Ishikawa (cell line): ENCODE results near the gene ARHGEF10L.

ENCODE experiments used
- CEBPB ChIP-seq: IDR thresholded peaks from 2 replicates; pipeline ENCODE4 v1.6.1; 2012
- CREB1 ChIP-seq: IDR thresholded peaks from 2 replicates; pipeline ENCODE4 v1.6.1; 2012; ENCODE audit warnings: low read depth
- EGR1 ChIP-seq: IDR thresholded peaks from 2 replicates; pipeline ENCODE4 v1.6.1; 2012
- EP300 ChIP-seq: IDR thresholded peaks from 2 replicates; pipeline ENCODE4 v1.6.1; 2012; ENCODE audit warnings: borderline replicate concordance
- FOXM1 ChIP-seq: IDR thresholded peaks from 2 replicates; pipeline ENCODE4 v1.6.1; 2012; ENCODE audit warnings: low read depth, borderline replicate concordance
- MAX ChIP-seq: IDR thresholded peaks from 2 replicates; pipeline ENCODE4 v1.6.1; 2012
- NFIC ChIP-seq: IDR thresholded peaks from 2 replicates; pipeline ENCODE4 v1.6.1; 2012
- RAD21 ChIP-seq: IDR thresholded peaks from 2 replicates; pipeline ENCODE4 v1.6.1; 2012; ENCODE audit warnings: low read depth
- TAF1 ChIP-seq: IDR thresholded peaks from 2 replicates; pipeline ENCODE4 v1.6.1; 2012; ENCODE audit warnings: low read depth, mild to moderate bottlenecking
- TCF12 ChIP-seq: IDR thresholded peaks from 2 replicates; pipeline ENCODE4 v1.6.1; 2012; ENCODE audit warnings: low read depth
- TEAD4 ChIP-seq: IDR thresholded peaks from 2 replicates; pipeline ENCODE4 v1.6.1; 2012
- YY1 ChIP-seq: IDR thresholded peaks from 2 replicates; pipeline ENCODE4 v1.6.1; 2012; ENCODE audit warnings: low read depth
- ZBTB7A ChIP-seq: IDR thresholded peaks from 2 replicates; pipeline ENCODE4 v1.6.1; 2012; ENCODE audit warnings: low read depth
- TF ChIP-seq, protein P1 (sequence below): IDR thresholded peaks from 2 replicates; pipeline ENCODE4 v1.6.1; 2012; ENCODE audit warnings: low read depth, mild to moderate bottlenecking
- TF ChIP-seq, protein P2 (sequence below): IDR thresholded peaks from 2 replicates; pipeline ENCODE4 v1.6.1; 2012

Gene ARHGEF10L

DNA sequence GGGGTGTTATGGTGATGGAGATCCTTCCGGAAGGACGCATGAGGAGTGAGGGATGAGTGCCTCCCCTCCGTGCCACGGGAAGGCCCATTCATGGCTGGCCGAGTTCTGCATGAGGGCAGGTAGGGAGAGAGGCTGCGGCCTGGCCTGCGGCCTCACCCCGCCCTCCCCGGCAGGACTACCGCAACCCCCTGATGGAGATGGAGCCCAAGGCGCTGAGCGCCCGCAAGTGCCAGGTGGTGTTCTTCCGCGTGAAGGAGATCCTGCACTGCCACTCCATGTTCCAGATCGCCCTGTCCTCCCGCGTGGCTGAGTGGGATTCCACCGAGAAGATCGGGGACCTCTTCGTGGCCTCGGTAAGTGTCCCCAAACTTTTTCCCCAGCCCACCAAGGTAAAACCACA is 83.3 kb downstream of the ARHGEF10L start:
- no peak for TF ChIP-seq EGR1
- TF ChIP-seq, protein P1, sequence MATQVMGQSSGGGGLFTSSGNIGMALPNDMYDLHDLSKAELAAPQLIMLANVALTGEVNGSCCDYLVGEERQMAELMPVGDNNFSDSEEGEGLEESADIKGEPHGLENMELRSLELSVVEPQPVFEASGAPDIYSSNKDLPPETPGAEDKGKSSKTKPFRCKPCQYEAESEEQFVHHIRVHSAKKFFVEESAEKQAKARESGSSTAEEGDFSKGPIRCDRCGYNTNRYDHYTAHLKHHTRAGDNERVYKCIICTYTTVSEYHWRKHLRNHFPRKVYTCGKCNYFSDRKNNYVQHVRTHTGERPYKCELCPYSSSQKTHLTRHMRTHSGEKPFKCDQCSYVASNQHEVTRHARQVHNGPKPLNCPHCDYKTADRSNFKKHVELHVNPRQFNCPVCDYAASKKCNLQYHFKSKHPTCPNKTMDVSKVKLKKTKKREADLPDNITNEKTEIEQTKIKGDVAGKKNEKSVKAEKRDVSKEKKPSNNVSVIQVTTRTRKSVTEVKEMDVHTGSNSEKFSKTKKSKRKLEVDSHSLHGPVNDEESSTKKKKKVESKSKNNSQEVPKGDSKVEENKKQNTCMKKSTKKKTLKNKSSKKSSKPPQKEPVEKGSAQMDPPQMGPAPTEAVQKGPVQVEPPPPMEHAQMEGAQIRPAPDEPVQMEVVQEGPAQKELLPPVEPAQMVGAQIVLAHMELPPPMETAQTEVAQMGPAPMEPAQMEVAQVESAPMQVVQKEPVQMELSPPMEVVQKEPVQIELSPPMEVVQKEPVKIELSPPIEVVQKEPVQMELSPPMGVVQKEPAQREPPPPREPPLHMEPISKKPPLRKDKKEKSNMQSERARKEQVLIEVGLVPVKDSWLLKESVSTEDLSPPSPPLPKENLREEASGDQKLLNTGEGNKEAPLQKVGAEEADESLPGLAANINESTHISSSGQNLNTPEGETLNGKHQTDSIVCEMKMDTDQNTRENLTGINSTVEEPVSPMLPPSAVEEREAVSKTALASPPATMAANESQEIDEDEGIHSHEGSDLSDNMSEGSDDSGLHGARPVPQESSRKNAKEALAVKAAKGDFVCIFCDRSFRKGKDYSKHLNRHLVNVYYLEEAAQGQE: no peak
- no peak for TF ChIP-seq EP300
- no peak for TF ChIP-seq CREB1
- TF ChIP-seq TAF1: no peak
- TF ChIP-seq NFIC: no peak
- TF ChIP-seq TCF12: no peak
- no peak for TF ChIP-seq RAD21
- no peak for TF ChIP-seq CEBPB
- TF ChIP-seq ZBTB7A: no peak
- TF ChIP-seq FOXM1: no peak
- TF ChIP-seq MAX: no peak

GRCh38 chr1:17624611-17625233 is 85.2 kb downstream of the ARHGEF10L start:
- TF ChIP-seq NFIC (peak; percentile 89), TAF1 (no peak), MAX (peak; percentile 46)

- TF ChIP-seq CEBPB (no peak), ZBTB7A (no peak), FOXM1 (no peak), TCF12 (no peak), TAF1 (no peak), MAX (no peak)
- TF ChIP-seq, protein P2, sequence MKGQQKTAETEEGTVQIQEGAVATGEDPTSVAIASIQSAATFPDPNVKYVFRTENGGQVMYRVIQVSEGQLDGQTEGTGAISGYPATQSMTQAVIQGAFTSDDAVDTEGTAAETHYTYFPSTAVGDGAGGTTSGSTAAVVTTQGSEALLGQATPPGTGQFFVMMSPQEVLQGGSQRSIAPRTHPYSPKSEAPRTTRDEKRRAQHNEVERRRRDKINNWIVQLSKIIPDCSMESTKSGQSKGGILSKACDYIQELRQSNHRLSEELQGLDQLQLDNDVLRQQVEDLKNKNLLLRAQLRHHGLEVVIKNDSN: no peak
- TF ChIP-seq, protein P1: no peak
Observed at GRCh38 chr1:17627239-17628052, 87.9 kb downstream of the ARHGEF10L start.

- peak; percentile 40 for TF ChIP-seq RAD21
- no peak for TF ChIP-seq TCF12
Observed at GRCh38 chr1:17629460-17629859, 90.0 kb downstream of the ARHGEF10L start.

- TF ChIP-seq, protein P1: no peak
- no peak for TF ChIP-seq YY1
- no peak for TF ChIP-seq TEAD4
- TF ChIP-seq EGR1: no peak
- no peak for TF ChIP-seq EP300
- TF ChIP-seq RAD21: no peak
- no peak for TF ChIP-seq CEBPB
- TF ChIP-seq TAF1: no peak
- TF ChIP-seq MAX: no peak
- TF ChIP-seq NFIC: no peak
- no peak for TF ChIP-seq FOXM1
- TF ChIP-seq TCF12: no peak
- TF ChIP-seq, protein P2: no peak
- no peak for TF ChIP-seq ZBTB7A
- TF ChIP-seq CREB1: no peak
Observed at GRCh38 chr1:17630048-17630830, 90.7 kb downstream of the ARHGEF10L start.
